NCI-H345 (cell line): Measurements from ENCODE around the gene CFAP99.
A peak's percentile ranks its signal among the peaks of the same experiment; 100 is the strongest.
"Not testable (repeated sequence)": the region's sequence is repeated elsewhere in the genome, so short reads cannot be mapped to it uniquely, and the experiment has no call there.

Source experiments
- DNase-seq: peaks from one replicate; lab custom pipeline; 2025; lab: John Stamatoyannopoulos, UW

Gene CFAP99

GRCh38 chr4:2418650-2419571 lies at the start of gene CFAP99:
Gene CFAP99 (plus strand): TSS chr4:2418955.
- peak; percentile 94 for DNase-seq

DNA sequence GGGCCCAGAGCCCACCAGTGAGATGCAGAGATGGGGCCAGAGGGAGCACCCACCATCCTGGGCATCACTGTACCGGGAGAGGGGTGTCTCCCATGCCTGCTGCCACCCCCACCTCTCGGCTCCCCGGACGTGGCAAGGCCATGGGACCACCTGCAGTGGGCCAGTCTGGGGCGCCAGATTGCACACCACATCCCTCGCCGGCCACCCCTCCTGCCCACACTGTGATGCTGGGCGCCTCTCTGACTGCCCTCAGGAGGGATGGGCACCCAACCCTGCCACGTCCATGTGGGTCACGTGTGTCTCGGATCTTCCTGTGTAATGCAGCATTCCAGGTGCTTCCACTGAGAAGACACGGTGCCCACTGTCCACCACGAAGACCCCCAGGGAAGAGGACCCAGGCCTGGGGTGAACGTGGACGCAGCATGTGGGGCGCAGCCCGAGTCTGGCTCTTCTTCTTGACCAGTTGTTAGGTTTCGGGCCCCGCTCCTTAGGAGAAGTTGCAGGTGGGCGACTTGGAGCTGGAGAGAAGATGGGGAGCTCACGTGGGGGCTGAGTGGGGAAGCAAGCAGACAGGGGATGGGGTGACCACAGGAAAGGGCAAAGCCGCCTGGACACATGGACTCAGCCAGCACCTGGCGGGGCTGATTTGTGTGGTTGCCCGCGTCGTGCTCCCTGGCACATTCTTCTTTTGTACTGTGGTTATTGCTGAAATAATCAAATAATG lies 48.0 kb upstream of the CFAP99 start:
- DNase-seq = no peak

DNA sequence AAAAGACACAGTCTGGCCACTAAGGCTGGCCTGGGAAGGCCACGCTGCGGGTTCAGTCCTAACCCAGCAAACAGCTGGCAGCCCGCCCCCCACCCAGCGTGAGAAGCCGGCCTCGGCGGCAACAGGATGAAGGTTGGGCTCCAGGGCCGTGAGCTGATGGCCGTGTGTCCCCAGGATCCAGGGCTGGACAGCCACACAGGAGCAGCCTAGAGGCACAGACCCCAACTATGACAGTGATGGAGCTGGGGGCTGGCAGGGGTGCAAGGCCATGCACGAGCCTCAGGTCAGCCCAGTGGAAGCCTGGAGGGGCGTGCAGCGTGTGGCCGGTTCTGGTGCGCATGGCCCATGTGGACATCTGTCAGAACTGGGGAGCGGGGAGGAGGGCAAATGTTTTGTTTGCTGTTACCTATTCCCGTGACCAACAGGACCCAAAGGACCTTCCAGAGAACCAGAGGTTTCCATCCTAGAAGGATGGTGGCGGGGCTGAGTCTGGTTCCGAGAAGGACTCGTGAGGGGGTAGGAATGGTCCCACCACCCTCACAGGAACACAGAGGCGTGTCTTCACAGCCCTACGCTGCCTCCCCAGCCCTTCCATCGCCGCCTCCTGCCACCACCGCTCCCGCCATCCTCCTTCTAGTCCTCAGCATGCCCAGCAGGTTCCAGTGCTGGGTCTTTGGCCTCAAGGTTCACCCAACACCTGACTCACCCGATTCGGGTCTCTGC lies 46.8 kb upstream of the CFAP99 start:
- no peak for DNase-seq

- no peak for DNase-seq
Observed at GRCh38 chr4:2372488-2373030, 46.2 kb upstream of the CFAP99 start.

- no peak for DNase-seq
Observed at GRCh38 chr4:2373532-2373931, 45.2 kb upstream of the CFAP99 start.

DNA sequence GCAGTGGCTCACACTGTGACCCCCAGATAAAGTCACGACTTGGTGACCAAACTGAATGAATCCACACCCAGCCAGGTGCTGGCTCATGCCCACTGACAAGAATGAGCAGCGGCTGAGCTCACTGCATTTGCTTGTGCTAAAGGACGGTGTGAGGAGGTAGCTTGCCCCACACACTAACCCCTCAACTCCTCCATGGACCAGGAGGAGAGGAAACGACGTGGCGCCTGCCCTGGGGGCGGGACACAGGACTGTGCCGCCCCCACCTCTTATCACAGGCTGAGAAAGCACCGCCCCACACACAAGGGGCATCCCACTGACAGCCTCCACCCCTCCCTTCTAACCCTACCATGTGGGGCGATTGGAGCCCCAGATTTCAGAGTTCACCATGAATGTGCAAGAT lies 43.3 kb upstream of the CFAP99 start:
- no peak for DNase-seq

DNA sequence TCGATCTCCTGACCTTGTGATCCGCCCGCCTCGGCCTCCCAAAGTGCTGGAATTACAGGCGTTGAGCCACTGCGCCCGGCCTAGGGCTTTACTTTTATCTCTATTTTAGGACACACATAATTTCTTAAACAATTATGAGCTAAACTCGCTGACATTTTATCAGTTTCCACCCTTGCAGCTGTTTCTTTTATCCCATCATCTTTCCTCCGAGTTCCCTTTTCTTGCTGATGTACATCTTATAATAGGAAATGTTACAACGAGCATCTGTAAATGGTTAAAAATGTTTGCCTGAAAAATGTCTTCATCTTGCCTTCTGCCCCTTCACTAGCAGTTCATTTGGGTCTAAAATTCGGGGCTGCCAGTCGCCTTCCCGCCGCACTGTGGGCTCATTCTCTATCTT lies 41.5 kb upstream of the CFAP99 start:
- DNase-seq = no peak

- DNase-seq = no peak
Observed at GRCh38 chr4:2378401-2378800, 40.4 kb upstream of the CFAP99 start.

- peak; percentile 10 for DNase-seq
Observed at GRCh38 chr4:2378898-2379297, 39.9 kb upstream of the CFAP99 start.

DNA sequence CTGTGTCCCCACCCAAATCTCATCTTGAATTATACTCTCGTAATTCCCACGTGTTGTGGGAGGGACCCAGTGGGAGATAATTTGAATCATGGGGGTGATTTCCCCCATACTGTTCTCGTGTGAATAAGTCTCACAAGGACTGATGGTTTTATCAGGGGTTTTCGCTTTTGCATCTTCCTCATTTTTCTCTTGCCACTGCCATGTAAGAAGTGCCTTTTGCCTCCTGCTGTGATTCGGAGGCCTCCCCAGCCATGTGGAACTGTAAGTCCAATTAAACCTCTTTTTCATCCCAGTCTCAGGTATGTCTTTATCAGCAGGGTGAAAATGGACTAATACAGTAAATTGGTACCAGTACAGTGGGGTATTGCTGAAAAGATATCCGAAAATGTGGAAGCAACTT lies 38.2 kb upstream of the CFAP99 start:
- DNase-seq = not testable (repeated sequence)

DNA sequence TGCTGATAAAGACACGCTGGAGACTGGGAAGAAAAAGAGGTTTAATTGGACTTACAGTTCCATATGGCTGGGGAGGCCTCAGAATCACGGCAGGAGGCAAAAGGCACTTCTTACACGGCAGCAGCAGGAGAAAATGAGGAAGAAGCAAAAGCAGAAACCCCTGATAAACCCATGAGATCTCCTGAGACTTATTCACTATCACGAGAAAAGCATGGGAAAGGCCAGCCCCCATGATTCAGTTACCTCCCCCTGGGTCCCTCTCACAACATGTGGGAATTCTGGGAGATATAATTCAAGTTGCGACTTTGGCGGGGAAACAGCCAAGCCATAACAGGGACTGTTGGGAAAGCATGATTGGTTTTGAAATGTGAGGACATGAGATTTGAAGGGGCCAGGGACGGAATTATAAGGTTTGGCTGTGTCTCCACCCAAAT lies 36.0 kb upstream of the CFAP99 start:
- DNase-seq = not testable (repeated sequence)

DNA sequence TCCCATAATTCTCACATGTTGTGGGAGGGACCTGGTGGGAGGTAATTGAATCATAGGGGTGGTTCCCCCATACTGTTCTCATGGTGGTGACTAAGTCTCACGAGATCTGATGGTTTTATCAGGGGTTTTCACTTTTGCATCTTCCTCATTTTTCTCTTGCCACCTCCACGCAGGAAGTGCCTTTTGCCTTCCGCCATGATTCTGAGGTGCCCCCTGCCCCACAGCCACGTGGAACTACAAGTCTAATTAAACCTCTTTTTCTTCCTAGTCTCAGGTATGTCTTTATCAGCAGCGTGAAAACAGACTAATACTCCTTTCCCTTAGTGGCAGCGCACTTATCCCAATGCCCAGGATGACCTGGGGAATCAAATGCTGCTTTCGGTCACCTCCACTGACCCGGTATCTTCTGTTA lies 35.5 kb upstream of the CFAP99 start:
- DNase-seq = not testable (repeated sequence)

DNA sequence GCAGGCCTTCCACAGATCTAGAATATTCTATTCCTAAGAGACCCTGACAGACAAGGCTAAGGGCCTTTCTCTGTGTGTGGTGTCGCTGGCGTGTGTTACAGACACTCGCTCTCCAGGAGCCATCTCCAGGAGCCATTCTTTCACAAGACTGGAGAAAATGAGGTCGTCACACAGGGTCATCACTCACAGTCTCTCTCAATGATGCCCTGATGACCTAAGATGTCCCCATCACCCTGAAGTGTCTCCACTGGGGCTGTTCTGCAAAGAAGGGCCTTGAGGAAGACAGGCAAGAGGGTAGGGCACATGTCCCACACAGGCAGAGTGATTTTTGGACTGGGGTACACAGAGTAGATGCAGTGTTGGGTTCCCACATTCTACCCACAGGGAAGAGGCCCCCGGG lies 35.0 kb upstream of the CFAP99 start:
- no peak for DNase-seq

- no peak for DNase-seq
Observed at GRCh38 chr4:2384245-2384644, 34.5 kb upstream of the CFAP99 start.

DNA sequence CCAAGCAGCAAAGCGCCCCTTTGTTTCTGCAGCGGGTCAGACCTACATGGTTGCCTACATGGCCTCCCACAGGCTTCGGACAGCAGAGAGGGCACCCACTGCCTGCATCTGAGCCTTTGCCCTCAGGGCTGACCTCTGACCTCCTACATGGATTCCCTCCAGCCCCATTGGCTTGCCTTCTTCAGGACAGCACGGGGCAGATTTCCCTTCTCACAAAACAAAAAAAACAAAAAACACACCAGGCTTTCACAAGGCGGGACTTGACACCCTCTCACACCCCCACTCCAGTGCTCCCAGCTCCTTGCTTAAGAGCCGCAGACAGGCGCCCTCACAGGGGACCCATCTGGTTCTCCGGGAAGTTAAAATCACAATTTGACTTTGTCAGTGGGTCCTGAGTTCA lies 33.2 kb upstream of the CFAP99 start:
- no peak for DNase-seq

GRCh38 chr4:2386717-2387116 lies 32.0 kb upstream of the CFAP99 start:
- DNase-seq = no peak

DNA sequence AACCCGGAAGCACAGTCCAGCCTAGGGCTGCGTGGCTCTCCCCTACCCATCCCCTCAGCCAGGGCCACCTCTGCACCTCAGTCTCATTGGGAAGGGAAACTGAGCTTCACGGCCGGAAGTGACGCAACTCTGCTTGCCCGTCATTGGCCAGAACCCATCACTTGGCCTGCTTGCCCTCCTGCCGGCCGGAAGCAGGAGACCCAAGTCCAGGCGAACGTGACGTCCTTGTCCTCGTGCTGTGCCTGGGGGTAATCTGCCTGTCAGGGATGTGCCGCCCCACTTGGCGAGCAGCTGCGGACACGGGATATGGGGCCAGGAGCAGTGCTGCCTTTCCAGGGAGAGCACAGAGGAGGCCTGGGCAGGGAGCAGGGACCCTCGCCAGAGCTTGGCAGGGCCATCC lies 31.5 kb upstream of the CFAP99 start:
- DNase-seq = no peak

DNA sequence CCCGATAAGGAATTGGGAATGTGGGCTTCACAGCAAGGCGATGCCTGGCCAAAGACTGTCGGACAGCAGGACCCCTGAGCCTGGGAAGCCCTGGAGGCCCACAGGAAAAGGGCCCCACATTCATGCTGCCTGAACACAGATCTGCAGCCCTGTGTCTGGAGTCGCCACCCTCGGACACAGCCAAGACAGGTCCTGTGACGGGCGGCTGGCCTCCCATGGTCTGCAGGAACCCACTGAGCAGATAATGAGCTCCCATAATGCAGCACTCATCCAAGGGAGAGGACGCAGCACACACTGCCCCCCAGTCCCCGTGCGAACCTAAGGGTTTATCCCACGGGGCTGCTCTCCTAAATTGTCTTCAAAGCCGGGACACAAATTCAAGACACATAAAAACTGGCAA lies 30.9 kb upstream of the CFAP99 start:
- no peak for DNase-seq

- no peak for DNase-seq
Observed at GRCh38 chr4:2388429-2389182, 30.1 kb upstream of the CFAP99 start.

DNA sequence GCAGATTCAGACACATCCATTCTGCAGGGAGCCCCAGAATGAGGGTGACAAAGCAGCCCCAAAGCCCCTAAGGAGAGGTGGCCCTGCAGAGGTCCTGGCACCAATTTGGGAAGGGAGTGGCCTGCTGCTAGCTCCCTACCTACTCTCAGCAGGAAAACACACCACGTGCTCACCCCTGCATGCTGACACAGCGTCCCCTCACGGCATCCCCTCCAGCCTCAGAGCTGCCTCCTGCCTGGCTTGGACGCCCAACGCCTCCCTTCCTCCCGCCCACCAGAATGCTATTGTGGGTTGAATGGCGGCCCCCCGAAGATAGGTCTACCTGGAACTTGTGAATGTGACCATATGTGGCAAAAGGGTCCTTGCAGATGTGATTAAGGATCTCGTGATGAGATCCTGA lies 29.1 kb upstream of the CFAP99 start:
- no peak for DNase-seq

DNA sequence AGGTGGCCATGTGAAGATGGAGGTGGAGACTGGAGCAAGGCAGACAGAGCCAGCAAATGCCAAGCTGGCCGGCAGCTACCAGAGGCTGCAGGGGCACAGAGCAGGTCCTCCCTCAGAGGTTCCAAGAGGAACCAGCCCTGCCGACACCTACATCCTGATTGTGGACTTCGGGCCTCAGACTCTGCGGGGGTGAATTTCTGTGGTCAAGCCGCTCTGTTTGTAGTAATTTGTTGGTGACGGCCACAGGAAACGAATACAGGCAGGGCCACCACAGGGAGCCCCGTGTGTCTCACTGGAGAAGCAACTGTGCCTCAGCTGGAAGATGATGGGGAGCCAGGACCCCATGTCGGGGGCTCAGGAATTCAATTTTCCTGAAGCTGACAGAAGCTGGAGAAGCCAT lies 28.6 kb upstream of the CFAP99 start:
- DNase-seq = no peak
